GM18909 (cell line): Measurements from ENCODE around the gene CMIP.

Source experiments
- ATAC-seq: cut with Tn5 transposase; IDR thresholded peaks from one replicate; pipeline ENCODE4 v1.9.1; 2021; ENCODE audit warnings: mild to moderate bottlenecking; ENCODE audit not compliant: unreplicated experiment, poor library complexity

CMIP gene

GRCh38 chr16:81473969-81474959, 29.7 kb downstream of the CMIP start:
- ATAC-seq: no peak

GRCh38 chr16:81477697-81478693, 33.4 kb downstream of the CMIP start:
- no peak for ATAC-seq

GRCh38 chr16:81478876-81479511, 34.4 kb downstream of the CMIP start:
- ATAC-seq: peak; percentile 64

GRCh38 chr16:81480606-81481206, 36.1 kb downstream of the CMIP start:
- peak; percentile 3 for ATAC-seq

- peak; percentile 85 for ATAC-seq
These were observed 36.7 kb downstream of the CMIP start for GRCh38 chr16:81481207-81481821.

GRCh38 chr16:81482329-81483063, 37.9 kb downstream of the CMIP start:
- no peak for ATAC-seq

GRCh38 chr16:81483064-81483969, 38.7 kb downstream of the CMIP start:
- ATAC-seq: no peak

- no peak for ATAC-seq
These were observed 39.5 kb downstream of the CMIP start for GRCh38 chr16:81483970-81484595.

- no peak for ATAC-seq
These were observed 40.5 kb downstream of the CMIP start for GRCh38 chr16:81484908-81485624.

GRCh38 chr16:81485824-81486539, 41.4 kb downstream of the CMIP start:
- no peak for ATAC-seq

GRCh38 chr16:81486540-81487061, 42.0 kb downstream of the CMIP start:
- no peak for ATAC-seq

GRCh38 chr16:81487301-81487720, 42.7 kb downstream of the CMIP start:
- no peak for ATAC-seq

GRCh38 chr16:81488687-81489411, 44.2 kb downstream of the CMIP start:
- no peak for ATAC-seq

- ATAC-seq: no peak
These were observed 45.1 kb downstream of the CMIP start for GRCh38 chr16:81489547-81490267.
